HEK293 (cell line): ENCODE measurements around the gene CADPS2.
"Not testable (repeated sequence)": the region's sequence is repeated elsewhere in the genome, so short reads cannot be mapped to it uniquely, and the experiment has no call there.

Experiments
- MEIS1 ChIP-seq: sonication (generic); formaldehyde crosslinking; IDR thresholded peaks from 2 replicates; pipeline ENCODE4 v1.8.1; 2022; ENCODE audit warnings: missing genetic modification reagents, mild to moderate bottlenecking, borderline replicate concordance
- ZBTB17 ChIP-seq: fragments of 450-650 bp; formaldehyde crosslinking; IDR thresholded peaks from 2 replicates; pipeline ENCODE4 v1.5.1; 2016; ENCODE audit warnings: missing biosample characterization, missing genetic modification characterization
- ZNF140 ChIP-seq: fragments of 450-650 bp; formaldehyde crosslinking; IDR thresholded peaks from 2 replicates; pipeline ENCODE4 v1.5.1; 2016; ENCODE audit warnings: missing biosample characterization, missing genetic modification characterization
- ZNF24 ChIP-seq: fragments of 450-650 bp; formaldehyde crosslinking; IDR thresholded peaks from 2 replicates; pipeline ENCODE4 v1.5.1; 2016; ENCODE audit warnings: missing biosample characterization, missing genetic modification characterization
- ZNF660 ChIP-seq: fragments of 450-650 bp; IDR thresholded peaks from 2 replicates; pipeline ENCODE4 v1.5.1; 2018; ENCODE audit warnings: missing biosample characterization, mild to moderate bottlenecking, missing genetic modification characterization
- TF ChIP-seq, protein P1 (sequence below): fragments of 450-650 bp; formaldehyde crosslinking; IDR thresholded peaks from 2 replicates; pipeline ENCODE4 v1.5.1; 2016; ENCODE audit warnings: missing biosample characterization, missing genetic modification characterization, low read depth
- TF ChIP-seq, protein P2 (sequence below): fragments of 450-650 bp; formaldehyde crosslinking; IDR thresholded peaks from 2 replicates; pipeline ENCODE4 v1.5.1; 2016; ENCODE audit warnings: missing biosample characterization, missing genetic modification characterization
- TF ChIP-seq, protein P3 (sequence below): fragments of 450-650 bp; formaldehyde crosslinking; IDR thresholded peaks from 2 replicates; pipeline ENCODE4 v1.5.1; 2017; ENCODE audit warnings: missing biosample characterization, missing genetic modification characterization
- TF ChIP-seq, protein P4 (sequence below): fragments of 450-650 bp; formaldehyde crosslinking; IDR thresholded peaks from 2 replicates; pipeline ENCODE4 v1.5.1; 2017; ENCODE audit warnings: missing biosample characterization, missing genetic modification characterization

DNA sequence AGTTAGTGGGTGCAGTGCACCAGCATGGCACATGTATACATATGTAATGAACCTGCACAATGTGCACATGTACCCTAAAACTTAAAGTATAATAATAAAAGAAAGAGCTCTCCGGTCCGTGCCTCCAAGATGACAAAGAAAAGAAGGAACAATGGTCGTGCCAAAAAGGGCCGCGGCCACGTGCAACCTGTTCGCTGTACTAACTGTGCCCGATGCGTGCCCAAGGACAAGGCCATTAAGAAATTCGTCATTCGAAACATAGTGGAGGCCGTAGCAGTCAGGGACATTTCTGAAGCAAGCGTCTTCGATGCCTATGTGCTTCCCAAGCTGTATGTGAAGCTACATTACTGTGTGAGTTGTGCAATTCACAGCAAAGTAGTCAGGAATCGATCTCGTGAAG is 205.1 kb downstream of the CADPS2 start:
- TF ChIP-seq, protein P1, sequence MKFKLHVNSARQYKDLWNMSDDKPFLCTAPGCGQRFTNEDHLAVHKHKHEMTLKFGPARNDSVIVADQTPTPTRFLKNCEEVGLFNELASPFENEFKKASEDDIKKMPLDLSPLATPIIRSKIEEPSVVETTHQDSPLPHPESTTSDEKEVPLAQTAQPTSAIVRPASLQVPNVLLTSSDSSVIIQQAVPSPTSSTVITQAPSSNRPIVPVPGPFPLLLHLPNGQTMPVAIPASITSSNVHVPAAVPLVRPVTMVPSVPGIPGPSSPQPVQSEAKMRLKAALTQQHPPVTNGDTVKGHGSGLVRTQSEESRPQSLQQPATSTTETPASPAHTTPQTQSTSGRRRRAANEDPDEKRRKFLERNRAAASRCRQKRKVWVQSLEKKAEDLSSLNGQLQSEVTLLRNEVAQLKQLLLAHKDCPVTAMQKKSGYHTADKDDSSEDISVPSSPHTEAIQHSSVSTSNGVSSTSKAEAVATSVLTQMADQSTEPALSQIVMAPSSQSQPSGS (tag by site-specific recombination): not testable (repeated sequence)
- TF ChIP-seq ZNF24 (tag by site-specific recombination); MEIS1; ZBTB17 (tag by site-specific recombination); ZNF140; ZNF660 (tag by site-specific recombination): not testable (repeated sequence)
- TF ChIP-seq, protein P2, sequence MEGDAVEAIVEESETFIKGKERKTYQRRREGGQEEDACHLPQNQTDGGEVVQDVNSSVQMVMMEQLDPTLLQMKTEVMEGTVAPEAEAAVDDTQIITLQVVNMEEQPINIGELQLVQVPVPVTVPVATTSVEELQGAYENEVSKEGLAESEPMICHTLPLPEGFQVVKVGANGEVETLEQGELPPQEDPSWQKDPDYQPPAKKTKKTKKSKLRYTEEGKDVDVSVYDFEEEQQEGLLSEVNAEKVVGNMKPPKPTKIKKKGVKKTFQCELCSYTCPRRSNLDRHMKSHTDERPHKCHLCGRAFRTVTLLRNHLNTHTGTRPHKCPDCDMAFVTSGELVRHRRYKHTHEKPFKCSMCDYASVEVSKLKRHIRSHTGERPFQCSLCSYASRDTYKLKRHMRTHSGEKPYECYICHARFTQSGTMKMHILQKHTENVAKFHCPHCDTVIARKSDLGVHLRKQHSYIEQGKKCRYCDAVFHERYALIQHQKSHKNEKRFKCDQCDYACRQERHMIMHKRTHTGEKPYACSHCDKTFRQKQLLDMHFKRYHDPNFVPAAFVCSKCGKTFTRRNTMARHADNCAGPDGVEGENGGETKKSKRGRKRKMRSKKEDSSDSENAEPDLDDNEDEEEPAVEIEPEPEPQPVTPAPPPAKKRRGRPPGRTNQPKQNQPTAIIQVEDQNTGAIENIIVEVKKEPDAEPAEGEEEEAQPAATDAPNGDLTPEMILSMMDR (tag by site-specific recombination): not testable (repeated sequence)
- TF ChIP-seq, protein P3, sequence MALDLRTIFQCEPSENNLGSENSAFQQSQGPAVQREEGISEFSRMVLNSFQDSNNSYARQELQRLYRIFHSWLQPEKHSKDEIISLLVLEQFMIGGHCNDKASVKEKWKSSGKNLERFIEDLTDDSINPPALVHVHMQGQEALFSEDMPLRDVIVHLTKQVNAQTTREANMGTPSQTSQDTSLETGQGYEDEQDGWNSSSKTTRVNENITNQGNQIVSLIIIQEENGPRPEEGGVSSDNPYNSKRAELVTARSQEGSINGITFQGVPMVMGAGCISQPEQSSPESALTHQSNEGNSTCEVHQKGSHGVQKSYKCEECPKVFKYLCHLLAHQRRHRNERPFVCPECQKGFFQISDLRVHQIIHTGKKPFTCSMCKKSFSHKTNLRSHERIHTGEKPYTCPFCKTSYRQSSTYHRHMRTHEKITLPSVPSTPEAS (tag by site-specific recombination): not testable (repeated sequence)
- TF ChIP-seq, protein P4, sequence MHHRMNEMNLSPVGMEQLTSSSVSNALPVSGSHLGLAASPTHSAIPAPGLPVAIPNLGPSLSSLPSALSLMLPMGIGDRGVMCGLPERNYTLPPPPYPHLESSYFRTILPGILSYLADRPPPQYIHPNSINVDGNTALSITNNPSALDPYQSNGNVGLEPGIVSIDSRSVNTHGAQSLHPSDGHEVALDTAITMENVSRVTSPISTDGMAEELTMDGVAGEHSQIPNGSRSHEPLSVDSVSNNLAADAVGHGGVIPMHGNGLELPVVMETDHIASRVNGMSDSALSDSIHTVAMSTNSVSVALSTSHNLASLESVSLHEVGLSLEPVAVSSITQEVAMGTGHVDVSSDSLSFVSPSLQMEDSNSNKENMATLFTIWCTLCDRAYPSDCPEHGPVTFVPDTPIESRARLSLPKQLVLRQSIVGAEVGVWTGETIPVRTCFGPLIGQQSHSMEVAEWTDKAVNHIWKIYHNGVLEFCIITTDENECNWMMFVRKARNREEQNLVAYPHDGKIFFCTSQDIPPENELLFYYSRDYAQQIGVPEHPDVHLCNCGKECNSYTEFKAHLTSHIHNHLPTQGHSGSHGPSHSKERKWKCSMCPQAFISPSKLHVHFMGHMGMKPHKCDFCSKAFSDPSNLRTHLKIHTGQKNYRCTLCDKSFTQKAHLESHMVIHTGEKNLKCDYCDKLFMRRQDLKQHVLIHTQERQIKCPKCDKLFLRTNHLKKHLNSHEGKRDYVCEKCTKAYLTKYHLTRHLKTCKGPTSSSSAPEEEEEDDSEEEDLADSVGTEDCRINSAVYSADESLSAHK: not testable (repeated sequence)
